ENCODE results near the gene MAL.

The MAL gene

DNA sequence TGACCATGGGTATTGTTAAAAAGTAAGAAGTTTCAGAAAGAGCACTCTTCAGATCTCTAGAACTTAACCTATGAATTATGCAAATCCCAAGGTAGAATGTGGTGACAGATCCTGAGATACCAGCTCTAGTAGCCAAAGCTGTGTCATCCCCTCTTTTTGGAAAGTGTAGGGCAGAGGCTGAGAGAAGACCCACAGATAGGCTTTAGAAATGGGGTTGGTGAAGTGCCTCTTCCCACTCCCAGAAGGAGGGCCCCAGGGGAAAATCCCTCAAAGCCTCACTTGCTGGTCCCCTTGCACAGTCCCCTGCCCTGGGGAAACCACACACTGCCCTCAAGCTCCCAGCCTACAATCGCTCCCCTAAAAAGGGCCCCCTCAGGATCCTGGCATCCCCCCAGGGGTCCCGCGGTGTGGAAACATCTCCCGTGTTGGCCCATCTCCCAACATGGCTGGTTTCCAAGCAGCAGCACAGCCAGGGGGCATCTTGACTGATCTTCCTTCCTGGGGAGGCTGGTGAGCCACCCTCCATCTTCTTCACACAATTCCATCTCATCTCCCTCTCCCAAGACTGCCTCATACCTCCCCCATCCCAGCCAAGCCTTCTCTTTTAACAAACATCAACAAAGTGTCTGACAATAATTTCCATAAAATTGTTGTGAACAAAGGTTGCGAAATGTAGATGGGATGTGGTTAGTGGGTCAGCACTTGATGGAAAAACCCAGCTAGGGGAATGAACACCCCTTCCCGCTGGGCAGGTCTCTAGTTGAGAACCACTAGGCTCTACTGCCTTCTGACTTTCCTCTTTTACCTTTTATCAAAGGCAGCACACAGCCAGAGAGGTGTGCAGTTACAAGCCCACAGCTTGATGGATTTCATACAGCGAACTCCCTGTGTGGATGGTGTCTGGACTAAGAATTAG is 25.1 kb downstream of the MAL start:
- H3K9me3 ChIP-seq (ENCODE audit: control insufficient read depth, insufficient read depth, low read length): no peaks in the 10 kb centered on the region
- H3K4me1 ChIP-seq (ENCODE audit: control insufficient read depth, insufficient read depth, low read length): no peaks in the 10 kb centered on the region
- no peak overlapping the region for H3K9ac ChIP-seq (ENCODE audit: low read depth, low read length)
- H3K36me3 ChIP-seq (ENCODE audit: control insufficient read depth, insufficient read depth, low read length): no peaks in the 10 kb centered on the region
- no peak overlapping the region for H3K4me3 ChIP-seq (ENCODE audit: low read depth, low read length)
- no peaks in the 10 kb centered on the region for H3K27me3 ChIP-seq (ENCODE audit: control insufficient read depth, insufficient read depth, low read length)
- H3K27ac ChIP-seq (ENCODE audit: low read depth, low read length): no peak overlapping the region

DNA sequence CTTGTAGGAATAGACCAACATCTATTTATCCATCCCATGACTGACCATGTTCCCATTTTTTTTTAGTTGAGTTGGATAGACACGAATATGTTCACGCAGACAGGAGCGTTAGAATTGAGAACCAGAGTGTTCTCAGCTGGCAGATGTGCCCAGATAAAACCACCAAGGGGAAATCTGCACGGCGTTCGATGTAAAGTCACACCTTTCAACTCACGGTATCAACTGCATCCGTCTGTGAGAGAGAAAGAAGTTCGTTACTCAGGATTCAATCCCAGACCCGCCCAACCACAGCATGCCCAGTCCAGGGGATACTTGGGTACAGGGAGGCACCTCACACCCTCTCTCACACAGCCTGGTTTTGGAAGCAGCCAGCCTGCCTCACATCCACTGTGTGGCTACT is 26.1 kb downstream of the MAL start:
- no peaks in the 10 kb centered on the region for H3K27me3 ChIP-seq (ENCODE audit: control insufficient read depth, insufficient read depth, low read length)
- no peak overlapping the region for H3K4me3 ChIP-seq (ENCODE audit: low read depth, low read length)
- H3K9me3 ChIP-seq (ENCODE audit: control insufficient read depth, insufficient read depth, low read length): no peaks in the 10 kb centered on the region
- H3K4me1 ChIP-seq (ENCODE audit: control insufficient read depth, insufficient read depth, low read length): no peaks in the 10 kb centered on the region
- no peaks in the 10 kb centered on the region for H3K36me3 ChIP-seq (ENCODE audit: control insufficient read depth, insufficient read depth, low read length)
- no peak overlapping the region for H3K9ac ChIP-seq (ENCODE audit: low read depth, low read length)
- H3K27ac ChIP-seq (ENCODE audit: low read depth, low read length): no peak overlapping the region

DNA sequence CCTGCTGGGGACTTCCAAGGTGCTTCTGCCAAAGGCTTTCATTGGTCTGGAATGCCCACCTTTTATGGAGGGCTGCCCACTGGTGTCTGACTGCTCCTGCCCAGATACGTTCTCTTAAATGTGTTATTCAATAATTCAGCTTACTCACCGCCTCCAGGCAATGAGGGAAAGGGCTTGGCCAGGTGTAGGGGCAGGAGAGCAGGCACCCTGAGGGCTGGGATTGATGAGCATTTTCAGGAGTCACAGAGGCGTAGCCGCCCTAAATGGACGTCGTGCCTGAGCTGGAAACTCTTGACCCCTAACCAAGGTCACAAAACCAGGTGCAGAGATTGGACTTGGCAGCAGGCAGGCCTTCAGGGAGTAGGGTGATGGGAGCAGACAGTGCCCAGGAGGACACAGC is 26.8 kb downstream of the MAL start:
- Histone ChIP-seq H3K9me3 (ENCODE audit: control insufficient read depth, insufficient read depth, low read length) (no peaks in the 10 kb centered on the region), H3K27me3 (ENCODE audit: control insufficient read depth, insufficient read depth, low read length) (no peaks in the 10 kb centered on the region), H3K4me3 (ENCODE audit: low read depth, low read length) (no peak overlapping the region), H3K4me1 (ENCODE audit: control insufficient read depth, insufficient read depth, low read length) (no peaks in the 10 kb centered on the region), H3K9ac (ENCODE audit: low read depth, low read length) (no peak overlapping the region), H3K36me3 (ENCODE audit: control insufficient read depth, insufficient read depth, low read length) (no peaks in the 10 kb centered on the region), H3K27ac (ENCODE audit: low read depth, low read length) (no peak overlapping the region)

DNA sequence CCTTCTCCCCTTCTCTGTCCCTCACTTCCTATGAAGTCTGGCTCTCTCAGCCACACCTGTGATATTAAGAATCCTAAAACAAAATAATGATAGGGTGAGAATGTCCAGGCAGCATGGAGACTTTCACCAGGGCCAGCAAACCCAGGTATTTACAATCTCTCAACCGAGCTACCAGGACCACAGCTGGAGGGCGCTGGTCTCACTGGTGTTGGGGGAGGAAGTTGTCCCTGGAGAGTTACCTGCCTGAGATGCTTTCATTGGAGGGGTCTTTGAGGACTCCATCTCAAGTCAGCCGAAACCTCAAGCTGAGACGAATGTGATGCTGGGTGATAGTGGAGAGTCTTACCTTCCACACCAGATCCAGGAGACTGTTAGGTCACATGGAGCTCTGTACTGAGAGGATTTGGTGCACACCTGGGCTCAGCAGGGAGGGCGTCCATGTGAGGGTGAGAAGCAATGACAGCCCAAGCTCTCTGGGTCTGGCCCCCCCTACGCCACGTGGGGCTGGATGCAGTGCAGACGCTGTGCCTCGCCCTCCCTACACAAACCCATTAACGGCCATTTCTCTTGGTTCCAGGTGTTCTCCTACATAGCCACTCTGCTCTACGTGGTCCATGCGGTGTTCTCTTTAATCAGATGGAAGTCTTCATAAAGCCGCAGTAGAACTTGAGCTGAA is 27.4 kb downstream of the MAL start:
- Histone ChIP-seq H3K36me3 (ENCODE audit: control insufficient read depth, insufficient read depth, low read length) (no peaks in the 10 kb centered on the region), H3K27me3 (ENCODE audit: control insufficient read depth, insufficient read depth, low read length) (no peaks in the 10 kb centered on the region), H3K4me3 (ENCODE audit: low read depth, low read length) (no peak overlapping the region), H3K27ac (ENCODE audit: low read depth, low read length) (no peak overlapping the region), H3K4me1 (ENCODE audit: control insufficient read depth, insufficient read depth, low read length) (no peaks in the 10 kb centered on the region), H3K9me3 (ENCODE audit: control insufficient read depth, insufficient read depth, low read length) (no peaks in the 10 kb centered on the region), H3K9ac (ENCODE audit: low read depth, low read length) (no peak overlapping the region)

DNA sequence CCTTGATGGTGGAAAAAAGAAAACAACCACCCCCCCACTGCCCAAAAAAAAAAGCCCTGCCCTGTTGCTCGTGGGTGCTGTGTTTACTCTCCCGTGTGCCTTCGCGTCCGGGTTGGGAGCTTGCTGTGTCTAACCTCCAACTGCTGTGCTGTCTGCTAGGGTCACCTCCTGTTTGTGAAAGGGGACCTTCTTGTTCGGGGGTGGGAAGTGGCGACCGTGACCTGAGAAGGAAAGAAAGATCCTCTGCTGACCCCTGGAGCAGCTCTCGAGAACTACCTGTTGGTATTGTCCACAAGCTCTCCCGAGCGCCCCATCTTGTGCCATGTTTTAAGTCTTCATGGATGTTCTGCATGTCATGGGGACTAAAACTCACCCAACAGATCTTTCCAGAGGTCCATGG is 28.0 kb downstream of the MAL start:
- Histone ChIP-seq H3K4me3 (ENCODE audit: low read depth, low read length) (no peak overlapping the region), H3K27ac (ENCODE audit: low read depth, low read length) (no peak overlapping the region), H3K27me3 (ENCODE audit: control insufficient read depth, insufficient read depth, low read length) (no peaks in the 10 kb centered on the region), H3K36me3 (ENCODE audit: control insufficient read depth, insufficient read depth, low read length) (no peaks in the 10 kb centered on the region), H3K9ac (ENCODE audit: low read depth, low read length) (no peak overlapping the region), H3K4me1 (ENCODE audit: control insufficient read depth, insufficient read depth, low read length) (no peaks in the 10 kb centered on the region), H3K9me3 (ENCODE audit: control insufficient read depth, insufficient read depth, low read length) (no peaks in the 10 kb centered on the region)

DNA sequence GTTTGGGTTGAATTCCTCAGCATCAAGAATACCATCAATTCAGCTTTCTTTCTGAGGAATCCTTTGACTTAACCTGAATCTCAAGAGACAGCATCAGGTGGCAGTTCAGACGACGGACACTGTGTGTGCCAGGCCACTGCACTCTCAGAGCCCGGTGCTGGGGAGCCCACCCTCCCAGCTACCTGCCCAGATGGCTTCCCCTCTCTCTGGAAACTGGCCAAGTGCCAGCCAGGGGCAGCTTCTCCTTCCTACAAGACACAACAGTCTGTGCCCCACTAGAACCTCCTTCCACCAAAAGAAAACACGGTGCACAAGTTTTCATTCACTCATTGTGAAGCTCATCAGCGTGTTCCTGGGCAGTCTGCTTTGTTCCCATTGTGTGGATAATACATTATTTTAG is 28.5 kb downstream of the MAL start:
- H3K9ac ChIP-seq (ENCODE audit: low read depth, low read length): no peak overlapping the region
- H3K4me3 ChIP-seq (ENCODE audit: low read depth, low read length): no peak overlapping the region
- H3K9me3 ChIP-seq (ENCODE audit: control insufficient read depth, insufficient read depth, low read length): no peaks in the 10 kb centered on the region
- H3K4me1 ChIP-seq (ENCODE audit: control insufficient read depth, insufficient read depth, low read length): no peaks in the 10 kb centered on the region
- no peaks in the 10 kb centered on the region for H3K36me3 ChIP-seq (ENCODE audit: control insufficient read depth, insufficient read depth, low read length)
- no peak overlapping the region for H3K27ac ChIP-seq (ENCODE audit: low read depth, low read length)
- H3K27me3 ChIP-seq (ENCODE audit: control insufficient read depth, insufficient read depth, low read length): no peaks in the 10 kb centered on the region

DNA sequence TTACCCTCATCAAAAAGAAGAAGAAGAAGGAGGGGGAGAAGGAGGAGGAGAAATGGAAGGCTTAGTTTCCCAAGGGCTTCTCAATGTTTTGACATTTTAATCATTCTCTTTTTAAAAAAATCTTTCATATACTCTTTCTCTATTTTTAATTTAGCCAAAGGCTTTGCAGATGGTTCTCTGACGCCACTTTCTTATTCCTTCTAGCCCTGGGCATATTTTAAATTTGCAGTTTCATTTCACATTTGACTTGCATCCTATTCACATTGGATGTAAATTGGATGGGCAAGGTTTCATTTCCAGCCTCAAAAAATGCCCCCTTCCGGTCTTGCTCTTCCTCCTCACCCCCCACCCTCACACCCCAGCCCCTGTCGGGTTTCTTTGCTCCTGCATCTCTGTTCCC is 29.8 kb downstream of the MAL start:
- Histone ChIP-seq H3K9ac (ENCODE audit: low read depth, low read length) (no peak overlapping the region), H3K36me3 (ENCODE audit: control insufficient read depth, insufficient read depth, low read length) (no peaks in the 10 kb centered on the region), H3K9me3 (ENCODE audit: control insufficient read depth, insufficient read depth, low read length) (no peaks in the 10 kb centered on the region), H3K27ac (ENCODE audit: low read depth, low read length) (no peak overlapping the region), H3K4me1 (ENCODE audit: control insufficient read depth, insufficient read depth, low read length) (no peaks in the 10 kb centered on the region), H3K27me3 (ENCODE audit: control insufficient read depth, insufficient read depth, low read length) (no peaks in the 10 kb centered on the region), H3K4me3 (ENCODE audit: low read depth, low read length) (no peak overlapping the region)

DNA sequence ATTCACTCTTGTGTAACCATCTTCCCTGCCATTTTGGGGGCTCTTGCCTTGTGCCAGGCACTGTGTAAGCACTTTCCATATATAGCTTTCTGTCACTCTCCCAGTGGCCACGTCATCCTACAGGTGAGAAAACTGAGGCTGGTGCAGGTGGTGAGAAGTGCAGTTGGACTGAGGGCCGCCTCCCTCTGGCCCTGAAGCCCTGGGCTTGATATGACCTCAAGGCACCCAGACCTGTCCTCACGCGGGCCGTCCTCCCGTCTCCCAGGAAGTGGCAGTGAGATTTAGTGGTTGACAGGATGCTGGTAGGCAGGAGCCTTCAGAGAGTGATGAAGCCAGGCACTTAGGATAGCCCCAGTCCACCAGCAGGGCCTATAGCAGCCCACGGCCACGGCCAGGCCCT is 30.5 kb downstream of the MAL start:
- Histone ChIP-seq H3K27me3 (ENCODE audit: control insufficient read depth, insufficient read depth, low read length) (no peaks in the 10 kb centered on the region), H3K36me3 (ENCODE audit: control insufficient read depth, insufficient read depth, low read length) (no peaks in the 10 kb centered on the region), H3K4me3 (ENCODE audit: low read depth, low read length) (no peak overlapping the region), H3K27ac (ENCODE audit: low read depth, low read length) (no peak overlapping the region), H3K9ac (ENCODE audit: low read depth, low read length) (no peak overlapping the region), H3K4me1 (ENCODE audit: control insufficient read depth, insufficient read depth, low read length) (no peaks in the 10 kb centered on the region), H3K9me3 (ENCODE audit: control insufficient read depth, insufficient read depth, low read length) (no peaks in the 10 kb centered on the region)

DNA sequence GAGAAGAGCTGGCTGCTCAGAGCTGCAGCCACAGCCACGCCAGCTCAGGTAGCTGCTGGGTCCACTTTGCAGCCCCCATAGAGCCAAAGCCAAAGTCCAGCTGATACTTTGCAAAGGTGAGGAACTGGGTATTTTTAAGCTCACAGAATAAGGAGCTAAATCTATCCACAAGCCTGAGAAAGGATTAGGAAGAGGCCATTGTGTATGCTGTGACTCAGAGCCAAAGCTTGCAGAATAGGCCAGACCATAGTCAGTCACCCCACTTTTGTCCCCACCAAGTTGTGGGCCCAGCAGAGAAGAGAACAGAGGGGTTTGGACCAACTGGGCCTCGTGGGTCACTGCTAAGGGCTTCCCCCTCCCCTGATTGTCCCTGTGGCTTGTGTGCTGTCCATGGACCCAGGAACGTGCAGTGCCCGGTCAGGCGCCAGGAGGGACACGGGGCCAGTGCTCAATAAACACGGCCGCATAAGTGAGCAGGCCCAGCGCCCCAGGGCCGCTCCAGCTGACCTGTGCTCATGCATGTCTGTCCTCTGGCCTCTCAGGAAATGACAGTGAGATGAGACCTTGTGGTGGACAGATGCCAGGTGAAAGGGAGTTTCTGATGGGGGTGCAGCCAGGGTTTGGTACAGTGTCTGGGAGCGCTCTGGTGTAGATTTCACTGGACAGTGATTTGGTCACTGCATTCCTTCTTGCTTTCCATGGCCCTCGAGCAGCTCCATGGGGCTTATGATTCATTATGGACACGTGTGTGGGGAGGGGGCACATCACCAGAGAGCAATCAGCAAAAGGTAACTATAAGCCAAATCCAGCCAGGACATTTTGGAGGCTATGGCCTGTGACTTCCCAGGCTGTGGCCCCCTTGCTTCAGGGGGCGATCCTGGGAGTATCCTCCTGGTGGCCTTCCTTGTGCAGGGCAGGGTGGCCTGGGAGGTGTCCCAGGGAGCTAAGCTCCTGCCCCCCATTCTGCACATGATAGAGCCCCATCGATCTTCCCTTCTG is 31.3 kb downstream of the MAL start:
- no peaks in the 10 kb centered on the region for H3K36me3 ChIP-seq (ENCODE audit: control insufficient read depth, insufficient read depth, low read length)
- no peaks in the 10 kb centered on the region for H3K9me3 ChIP-seq (ENCODE audit: control insufficient read depth, insufficient read depth, low read length)
- no peaks in the 10 kb centered on the region for H3K27me3 ChIP-seq (ENCODE audit: control insufficient read depth, insufficient read depth, low read length)
- no peak overlapping the region for H3K9ac ChIP-seq (ENCODE audit: low read depth, low read length)
- no peaks in the 10 kb centered on the region for H3K4me1 ChIP-seq (ENCODE audit: control insufficient read depth, insufficient read depth, low read length)
- no peak overlapping the region for H3K27ac ChIP-seq (ENCODE audit: low read depth, low read length)
- H3K4me3 ChIP-seq (ENCODE audit: low read depth, low read length): no peak overlapping the region

DNA sequence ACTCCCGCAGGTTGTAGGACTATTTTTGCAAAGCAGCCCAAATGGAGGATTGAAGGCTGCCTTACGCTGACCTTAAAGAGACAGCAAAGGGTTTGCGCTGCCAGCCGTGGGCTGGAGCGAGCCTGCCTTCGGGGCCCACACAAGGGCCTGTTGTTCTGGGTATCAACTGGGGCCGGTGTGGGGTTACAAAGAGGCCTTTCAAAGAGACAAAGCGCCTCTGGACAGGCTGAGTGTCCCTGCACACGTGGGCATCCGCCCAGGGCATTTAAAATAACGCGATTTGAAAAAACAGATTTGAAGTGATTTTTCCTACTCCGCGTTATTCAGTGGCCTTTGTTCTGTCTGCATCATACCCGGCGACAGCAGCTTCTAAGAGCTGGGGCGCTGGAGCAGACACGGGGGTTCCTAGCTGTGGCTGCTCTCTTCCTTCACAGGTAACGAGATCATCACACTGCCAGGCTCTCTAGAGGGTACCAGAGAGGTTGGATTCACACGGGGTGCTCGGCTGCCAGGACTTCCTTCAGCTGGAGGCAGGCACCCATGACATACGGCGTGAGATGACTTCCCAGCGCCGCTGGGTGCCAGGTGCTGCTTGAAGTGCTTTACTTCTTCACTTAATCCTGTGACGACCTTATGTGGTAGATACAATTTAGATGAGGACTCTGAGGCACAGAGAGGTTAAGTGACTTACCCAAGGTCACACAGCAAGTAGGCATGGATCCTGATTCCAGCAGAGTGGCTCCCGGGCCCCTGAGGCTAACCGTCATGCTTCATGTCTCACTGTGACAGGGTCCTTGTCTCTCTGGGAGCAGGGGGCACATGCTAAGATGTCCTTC is 32.2 kb downstream of the MAL start:
- Histone ChIP-seq H3K9ac (ENCODE audit: low read depth, low read length) (no peak overlapping the region), H3K4me3 (ENCODE audit: low read depth, low read length) (no peak overlapping the region), H3K4me1 (ENCODE audit: control insufficient read depth, insufficient read depth, low read length) (peaks cover 4% of the 10 kb centered on the region), H3K27ac (ENCODE audit: low read depth, low read length) (no peak overlapping the region), H3K27me3 (ENCODE audit: control insufficient read depth, insufficient read depth, low read length) (no peaks in the 10 kb centered on the region), H3K9me3 (ENCODE audit: control insufficient read depth, insufficient read depth, low read length) (no peaks in the 10 kb centered on the region), H3K36me3 (ENCODE audit: control insufficient read depth, insufficient read depth, low read length) (no peaks in the 10 kb centered on the region)
